Thoracic aorta (tissue), 2 donors: ENCODE results near the gene RNASE7. TPM values are rescaled to one million over a fixed set of nuclear protein-coding genes. Genes with fewer than 3 reads are reported as not detected.

Experiments used
- ATAC-seq: fragments of 150-250 bp; one replicate; pipeline ENCODE4 v1.8.0; 2017; ENCODE audit warnings: low read depth; ENCODE audit not compliant: insufficient number of reproducible peaks, low FRiP score
- DNase-seq: peaks from one replicate; pipeline ENCODE4 v3.0.0-alpha.2; 2020; ENCODE audit warnings: low spot score
- H3K27ac ChIP-seq, 2 donors: fragments of 200-600 bp; sonication (generic); 1 replicate in 1 of 2; 2 replicates in 1 of 2; pipeline ENCODE4 v1.5.1; 2016; ENCODE audit warnings: mild to moderate bottlenecking in 2 of 2, moderate library complexity in 2 of 2
- H3K27me3 ChIP-seq: fragments of 200-600 bp; sonication (generic); replicated peaks from 2 replicates; pipeline ENCODE4 v1.6.0; 2016; ENCODE audit warnings: mild to moderate bottlenecking; ENCODE audit not compliant: insufficient read depth
- H3K36me3 ChIP-seq: fragments of 200-600 bp; sonication (generic); one replicate; pipeline ENCODE4 v1.5.1; 2016
- H3K4me1 ChIP-seq, 2 donors: fragments of 200-600 bp; sonication (generic); 1 replicate in 1 of 2; 2 replicates in 1 of 2; pipeline versions ENCODE4 v1.5.1 to v1.6.0; 2016; ENCODE audit warnings: low read depth in 2 of 2, mild to moderate bottlenecking in 1 of 2; ENCODE audit not compliant: control insufficient read depth in 1 of 2
- H3K4me3 ChIP-seq: fragments of 200-600 bp; sonication (generic); 2 replicates; pipeline ENCODE4 v1.5.1; 2016; ENCODE audit warnings: mild to moderate bottlenecking
- H3K9me3 ChIP-seq: fragments of 200-600 bp; sonication (generic); 2 replicates; pipeline ENCODE4 v1.5.1; 2016
- CTCF ChIP-seq: fragments of 200-600 bp; sonication (generic); IDR thresholded peaks from one replicate; pipeline ENCODE4 v1.5.1; 2019; ENCODE audit warnings: antibody characterized with exemption
- total RNA-seq, 2 donors: library from RNA; depleted of rRNA; stranded (reverse); fragments of >200 nt; gene quantifications; one replicate each; pipeline versions ENCODE4 v1.1.0 to v1.2.3, GENCODE V29; 2016

The RNASE7 gene
- total RNA-seq, 2 donors from 2014 or later = 0.27 TPM; not detected in 1

GRCh38 chr14:21056520-21057163 is 14.5 kb downstream of the RNASE7 start:
- H3K27ac ChIP-seq = no peak overlapping the region
- H3K27me3 ChIP-seq = no peaks in the 10 kb centered on the region
- ATAC-seq (no peak), DNase-seq (no peak)
- no peaks in the 10 kb centered on the region for H3K9me3 ChIP-seq
- TF ChIP-seq CTCF = no peak
- no peak overlapping the region for H3K4me3 ChIP-seq
- H3K4me1 ChIP-seq = no peaks in the 10 kb centered on the region
- H3K36me3 ChIP-seq = no peaks in the 10 kb centered on the region

GRCh38 chr14:21057803-21058675 is 15.9 kb downstream of the RNASE7 start, which contains the start of gene RNASE8:
TSS of gene RNASE8 (plus strand) at chr14:21057822. CDS start at chr14:21057893, 71 bp downstream.
- ATAC-seq (no peak), DNase-seq (no peak)
- Histone ChIP-seq H3K9me3 (no peaks in the 10 kb centered on the region), H3K27ac (no peak within 1 kb of the TSS), H3K4me3 (no peak within 1 kb of the TSS), H3K36me3 (no peaks in the 10 kb centered on the region), H3K27me3 (no peaks in the 10 kb centered on the region), H3K4me1 (no peaks in the 10 kb centered on the region)
- no peak for TF ChIP-seq CTCF

GRCh38 chr14:21058903-21059302 is 16.7 kb downstream of the RNASE7 start:
- Histone ChIP-seq H3K4me1 (no peaks in the 10 kb centered on the region), H3K36me3 (no peaks in the 10 kb centered on the region), H3K9me3 (no peaks in the 10 kb centered on the region), H3K27ac (no peak overlapping the region), H3K27me3 (no peaks in the 10 kb centered on the region), H3K4me3 (no peak overlapping the region)
- no peak for ATAC-seq
- DNase-seq = no peak
- no peak for TF ChIP-seq CTCF

GRCh38 chr14:21059842-21060613 is 17.9 kb downstream of the RNASE7 start:
- no peak for TF ChIP-seq CTCF
- Histone ChIP-seq H3K4me1 (no peaks in the 10 kb centered on the region), H3K27ac (no peak overlapping the region), H3K27me3 (no peaks in the 10 kb centered on the region), H3K36me3 (no peaks in the 10 kb centered on the region), H3K4me3 (no peak overlapping the region), H3K9me3 (no peaks in the 10 kb centered on the region)
- ATAC-seq (no peak), DNase-seq (no peak)
